ENCODE data around the gene NUSAP1.
"Not testable (repeated sequence)": the region's sequence is repeated elsewhere in the genome, so short reads cannot be mapped to it uniquely, and the experiment has no call there.

Gene NUSAP1

DNA sequence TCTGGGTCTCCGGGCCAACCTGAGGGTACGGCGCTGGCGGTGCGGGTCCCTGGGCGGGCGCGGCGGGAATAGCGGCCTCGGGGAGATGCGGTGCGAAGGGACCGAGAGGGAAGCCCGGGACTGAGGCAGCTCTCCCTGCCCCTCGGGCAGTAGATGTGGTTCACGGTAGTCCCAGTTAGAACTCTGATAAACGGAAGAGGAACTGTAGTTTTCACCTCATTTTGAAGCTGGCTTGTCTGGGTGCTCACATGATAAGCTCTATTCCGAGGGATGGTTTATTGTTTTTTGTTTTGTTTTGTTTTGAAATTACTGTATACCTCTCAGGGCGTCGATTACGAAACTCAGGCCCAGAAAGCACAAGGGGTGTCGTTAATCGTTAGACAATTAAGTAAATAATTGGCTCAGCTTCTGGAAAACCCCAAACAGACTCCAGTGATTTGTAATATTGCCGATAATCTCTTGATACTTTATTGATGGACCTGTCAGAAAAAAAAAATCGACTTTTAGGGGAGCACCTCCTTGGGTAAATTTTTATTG, 413 bp downstream of the NUSAP1 start:
- DNase-seq (ENCODE audit: low spot score): peak; percentile 52

DNA sequence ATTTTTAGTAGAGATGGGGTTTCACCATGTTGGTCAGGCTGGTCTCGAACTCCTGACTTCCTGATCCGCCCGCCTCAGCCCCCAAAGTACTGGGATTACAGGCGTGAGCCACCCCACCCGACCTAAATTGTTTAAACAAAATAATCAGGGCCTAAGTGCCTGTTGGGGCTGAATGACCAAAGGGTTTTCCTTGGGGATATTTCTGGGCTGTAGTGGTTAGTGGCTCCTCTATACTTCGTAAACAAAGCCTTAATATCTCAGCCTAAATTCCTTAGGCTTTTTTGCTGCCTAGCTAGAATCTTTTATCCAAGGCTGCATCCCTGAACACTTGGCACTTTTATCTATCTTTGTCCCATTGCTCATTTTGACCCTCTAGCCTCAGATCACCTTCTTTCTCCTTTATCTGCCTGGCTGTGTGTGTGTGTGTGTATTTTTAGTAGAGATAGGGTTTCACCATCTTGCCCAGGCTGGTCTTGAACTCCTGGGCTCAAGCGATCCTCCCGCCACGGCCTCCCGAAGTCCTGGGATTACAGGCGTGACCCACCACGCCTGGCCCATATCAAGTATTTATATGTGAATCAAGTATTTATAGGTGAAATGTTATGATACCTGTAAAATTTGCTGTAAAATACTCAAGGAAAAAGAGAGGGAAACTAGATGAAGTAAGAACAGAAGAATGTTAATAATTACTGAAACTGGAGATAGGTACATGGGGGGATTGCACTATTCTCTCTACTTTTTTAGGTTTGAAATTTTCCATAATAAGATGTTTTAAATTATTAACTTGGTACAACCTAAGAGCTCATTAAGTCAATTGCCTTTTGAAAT, 1.8 kb downstream of the NUSAP1 start:
- DNase-seq (ENCODE audit: low spot score): no peak

DNA sequence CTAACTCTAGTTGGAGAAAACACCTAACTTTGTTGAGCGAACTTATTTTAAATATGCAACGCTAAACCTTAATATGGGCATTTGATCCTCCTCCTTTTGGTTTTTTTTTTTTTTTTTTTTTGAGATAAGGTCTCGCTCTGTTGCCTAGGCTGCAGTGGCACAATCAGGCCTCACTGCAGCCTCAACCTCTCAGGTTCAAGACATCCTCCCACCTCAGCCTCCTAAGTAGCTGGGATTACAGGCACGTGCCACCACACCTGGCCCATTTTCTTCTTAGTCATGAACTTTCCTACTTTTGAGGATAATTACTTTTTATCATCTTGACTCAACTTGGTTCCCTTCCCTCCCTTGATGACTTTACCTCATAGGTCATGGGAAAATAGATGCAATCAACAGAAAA, 3.9 kb downstream of the NUSAP1 start:
- DNase-seq (ENCODE audit: low spot score): no peak

DNA sequence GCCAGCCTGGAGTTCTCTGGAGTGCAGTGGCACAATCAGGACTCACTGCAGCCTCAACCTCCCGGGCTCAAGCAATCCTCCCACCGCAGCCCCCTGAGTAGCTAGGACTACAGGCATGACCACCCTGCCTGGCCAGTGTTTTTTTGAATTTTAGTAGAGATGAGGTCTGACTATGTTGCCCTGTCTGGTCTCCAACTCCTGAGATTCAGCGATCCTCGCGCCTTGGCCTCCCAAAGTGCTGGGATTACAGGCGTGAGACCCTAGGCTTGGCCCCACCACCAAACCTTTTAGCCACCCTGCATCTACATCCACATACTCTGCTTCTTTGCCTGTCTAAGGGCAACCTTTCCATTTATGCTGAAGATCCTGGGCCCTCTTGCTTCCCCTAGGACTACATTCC, 4.4 kb downstream of the NUSAP1 start:
- no peak for DNase-seq (ENCODE audit: low spot score)

DNA sequence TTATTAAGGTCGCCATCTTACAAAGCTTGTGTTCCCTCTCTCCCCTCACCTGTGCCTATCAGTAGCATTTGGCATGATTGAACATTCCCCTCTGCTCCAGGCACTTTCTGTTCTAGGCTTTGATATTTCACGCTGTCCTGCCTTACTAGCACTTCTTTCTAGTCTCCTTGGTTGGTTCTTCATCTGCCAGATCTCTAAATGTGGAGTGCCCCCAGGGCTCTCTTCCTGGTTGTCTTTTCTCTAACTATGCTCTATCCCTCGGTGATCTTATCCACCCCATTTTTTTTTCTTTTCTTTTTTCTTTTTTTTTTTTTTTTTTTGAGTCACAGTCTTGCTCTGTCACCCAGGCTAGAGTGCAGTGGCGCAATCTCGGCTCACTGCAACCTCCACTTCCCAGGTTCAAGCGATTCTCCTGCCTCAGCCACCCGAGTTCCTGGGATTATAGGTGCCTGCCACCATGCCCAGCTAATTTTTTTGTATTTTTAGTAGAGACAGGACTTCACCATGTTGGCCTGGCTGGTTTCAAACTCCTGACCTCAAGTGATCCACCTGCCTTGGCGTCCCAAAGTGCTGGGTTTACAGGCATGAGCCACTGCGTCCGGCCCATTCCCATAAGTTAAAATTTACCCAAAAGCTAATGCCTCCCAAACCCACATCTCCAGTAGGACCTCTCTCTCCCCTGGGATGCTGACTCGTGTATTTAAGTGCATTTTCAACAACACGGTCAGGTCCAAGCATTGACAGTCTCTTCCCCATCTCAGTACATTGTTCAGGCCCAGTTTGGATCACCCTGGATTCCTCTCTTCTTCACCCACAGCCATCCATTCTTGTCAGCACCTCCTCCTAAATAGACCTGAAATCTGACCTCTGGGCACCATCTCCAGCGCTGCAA, 5.2 kb downstream of the NUSAP1 start:
- no peak for DNase-seq (ENCODE audit: low spot score)

DNA sequence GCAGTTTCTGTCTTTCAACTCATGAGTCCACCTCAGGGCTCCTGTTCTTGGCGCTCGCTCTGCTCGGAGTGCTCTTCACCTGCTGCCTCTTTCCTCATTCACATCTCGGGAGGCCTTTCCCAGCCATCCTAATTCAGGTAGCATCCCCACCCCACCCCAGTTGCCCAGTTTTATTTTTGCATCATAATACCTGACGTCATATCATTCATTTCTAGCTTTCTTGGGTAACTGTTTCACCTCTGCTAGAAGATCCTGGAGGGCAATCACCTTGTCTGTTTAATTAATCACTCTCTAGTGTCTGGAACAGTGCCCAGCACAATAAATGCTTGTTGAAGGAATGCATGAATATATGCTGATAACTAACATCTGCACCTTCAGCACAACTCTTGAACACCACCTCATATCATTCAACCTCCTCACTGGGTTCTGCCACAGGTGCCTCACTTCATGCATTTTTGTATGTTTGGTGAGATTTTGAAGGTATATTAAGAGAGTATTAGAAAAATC, 7.6 kb downstream of the NUSAP1 start:
- DNase-seq (ENCODE audit: low spot score): no peak

DNA sequence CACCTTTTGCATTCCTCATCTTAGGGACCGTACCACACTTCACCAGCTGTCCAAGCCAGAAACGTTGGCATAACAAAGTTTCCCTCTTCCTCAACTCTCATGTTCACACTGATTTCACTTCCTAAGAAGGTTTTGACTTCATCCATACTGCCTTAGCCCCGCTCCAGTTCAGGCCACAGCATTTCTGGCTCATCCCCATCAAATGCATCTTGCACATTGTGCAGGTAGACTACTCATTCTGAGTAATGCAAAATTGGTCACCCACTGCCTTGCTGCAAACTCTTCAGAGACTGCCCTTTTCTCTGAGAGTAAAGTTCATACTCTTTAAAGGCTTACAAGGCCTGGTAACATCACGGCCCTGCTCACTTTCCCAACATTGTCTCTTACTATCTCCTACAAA, 8.8 kb downstream of the NUSAP1 start:
- no peak for DNase-seq (ENCODE audit: low spot score)

DNA sequence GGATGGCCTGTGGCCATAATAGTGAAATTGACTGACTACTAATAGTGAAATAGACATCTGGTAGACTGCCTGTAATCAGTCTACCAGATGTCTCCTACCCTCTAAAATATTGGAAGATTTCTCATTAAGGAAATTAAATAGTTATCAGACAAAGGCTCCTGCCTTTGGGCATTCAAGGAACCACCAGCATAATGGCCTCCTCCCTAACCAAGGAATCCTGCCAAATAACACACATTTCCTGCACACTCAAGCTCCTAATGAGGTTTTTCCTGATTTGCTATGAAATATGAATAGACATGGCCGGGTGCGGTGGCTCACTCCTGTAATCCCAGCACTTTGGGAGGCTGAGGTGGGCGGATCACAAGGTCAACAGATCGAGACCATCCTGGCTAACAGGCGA, 14.6 kb downstream of the NUSAP1 start:
- no peak for DNase-seq (ENCODE audit: low spot score)

DNA sequence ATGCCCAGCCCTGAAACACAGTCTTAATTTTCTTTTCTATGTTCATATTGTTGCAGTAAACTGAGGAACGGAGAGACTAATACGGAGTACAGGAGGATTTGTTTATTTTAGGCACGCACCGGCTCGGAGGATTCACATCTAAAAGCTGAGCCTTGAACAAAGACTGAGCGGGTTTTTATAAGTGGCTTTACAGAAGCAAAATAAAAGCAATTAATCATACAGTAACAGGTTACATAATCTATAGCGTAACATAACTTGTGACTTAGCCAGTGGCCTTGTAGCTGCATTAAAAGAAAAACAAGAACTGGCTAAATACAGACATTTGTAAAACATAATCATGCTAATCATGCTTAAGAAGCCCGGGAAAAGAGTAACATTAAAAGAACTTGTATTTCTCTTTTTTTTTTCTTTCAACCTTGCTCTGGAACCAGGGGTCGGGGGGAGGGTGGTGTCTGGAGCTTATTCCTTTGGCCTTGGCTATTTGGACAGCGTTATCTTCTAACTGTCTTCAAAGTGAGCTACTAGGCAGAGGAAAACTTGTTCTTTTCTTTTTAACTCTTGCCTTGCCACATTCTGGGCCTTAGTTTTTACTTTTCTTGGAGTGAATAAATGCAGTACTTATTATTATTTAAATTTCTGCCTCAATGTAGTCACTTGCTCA, 17.5 kb downstream of the NUSAP1 start:
- DNase-seq (ENCODE audit: low spot score): no peak

DNA sequence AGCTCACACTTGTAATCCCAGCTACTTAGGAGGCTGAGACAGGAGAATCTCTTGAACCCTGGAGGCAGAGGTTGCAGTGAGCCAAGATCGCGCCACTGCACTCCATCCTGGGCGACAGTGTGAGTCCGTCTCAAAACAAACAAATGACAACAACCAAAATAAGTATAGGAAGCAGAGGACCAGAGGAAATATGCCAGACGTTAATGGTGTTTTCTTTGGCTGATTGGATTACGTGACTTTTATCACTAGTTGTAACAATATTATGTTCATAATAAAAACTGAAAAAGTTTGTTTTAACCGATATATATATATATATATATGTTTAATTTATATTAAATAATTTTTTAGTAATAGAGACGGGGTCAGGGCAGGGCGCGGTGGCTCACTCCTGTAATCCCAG, 21.7 kb downstream of the NUSAP1 start:
- no peak for DNase-seq (ENCODE audit: low spot score)

DNA sequence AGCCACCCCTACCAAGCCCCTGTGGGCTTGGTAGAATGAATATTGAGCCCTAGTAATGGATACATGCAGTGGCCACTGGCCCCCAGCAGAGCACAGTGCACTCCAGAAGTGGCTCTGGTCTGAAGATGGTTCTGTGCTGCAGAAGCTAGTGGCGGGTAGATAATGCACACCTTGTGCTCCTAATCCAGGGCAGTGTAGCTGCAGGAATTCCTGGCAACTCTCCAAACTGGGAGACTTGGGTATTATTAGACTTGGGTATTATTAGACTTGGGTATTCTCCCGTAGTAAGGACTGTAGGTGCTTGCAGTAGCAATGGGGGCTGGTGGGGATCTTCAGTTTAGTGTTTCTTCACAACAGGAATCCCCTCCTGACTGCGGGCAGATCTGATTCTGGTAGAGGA, 34.7 kb downstream of the NUSAP1 start:
- no peak for DNase-seq (ENCODE audit: low spot score)

DNA sequence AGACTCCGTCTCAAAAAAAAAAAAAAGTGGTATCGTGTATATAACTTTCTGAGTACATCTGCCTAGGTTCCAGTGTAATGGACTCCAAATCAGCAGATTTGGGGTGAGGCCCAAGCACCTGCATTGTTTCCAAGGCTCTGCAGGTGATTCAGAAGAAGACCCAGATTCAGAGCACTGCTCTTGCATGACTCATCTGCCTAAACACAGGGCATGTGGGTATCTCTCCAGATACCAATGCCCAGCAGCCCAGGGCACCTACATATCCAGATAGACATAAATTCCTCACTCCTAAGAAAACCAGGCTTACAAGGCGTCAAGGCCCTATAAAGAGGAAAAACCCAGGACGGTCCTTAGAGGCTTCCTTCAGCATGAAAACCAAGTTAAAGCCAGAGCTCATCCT, 45.3 kb downstream of the NUSAP1 start:
- peak; percentile 7 for DNase-seq (ENCODE audit: low spot score)

DNA sequence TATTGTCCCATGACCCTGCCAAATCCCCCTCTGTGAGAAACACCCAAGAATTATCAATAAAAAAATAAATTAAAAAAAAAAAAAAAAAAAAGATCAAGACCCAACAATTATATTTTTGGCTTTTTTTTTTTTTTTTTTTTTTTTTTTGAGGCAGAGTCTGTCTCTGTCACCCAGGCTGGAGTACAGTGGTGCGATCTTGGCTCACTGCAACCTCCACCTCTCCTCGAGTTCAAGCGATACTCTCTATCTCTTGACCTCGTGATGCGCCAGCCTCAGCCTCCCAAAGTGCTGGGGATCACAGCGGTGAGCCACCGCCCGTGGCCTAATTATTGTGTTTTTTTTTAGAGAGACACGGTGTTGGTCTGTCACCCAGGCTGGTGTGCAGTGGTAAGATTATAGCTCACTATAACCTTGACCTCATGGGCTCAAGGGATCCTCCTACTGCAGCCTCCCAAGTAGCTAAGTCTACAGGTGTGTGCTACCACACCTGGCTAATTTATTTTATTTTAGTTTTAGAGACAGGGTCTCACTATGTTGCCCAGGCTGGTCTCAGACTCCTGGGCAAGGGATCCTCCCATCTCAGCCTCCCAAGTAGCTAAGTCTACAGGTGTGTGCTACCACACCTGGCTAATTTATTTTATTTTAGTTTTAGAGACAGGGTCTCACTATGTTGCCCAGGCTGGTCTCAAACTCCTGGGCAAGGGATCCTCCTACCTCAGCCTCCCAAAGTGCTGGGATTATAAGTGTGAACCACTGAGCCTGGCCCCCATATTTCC, 51.5 kb downstream of the NUSAP1 start:
- DNase-seq (ENCODE audit: low spot score): not testable (repeated sequence)

DNA sequence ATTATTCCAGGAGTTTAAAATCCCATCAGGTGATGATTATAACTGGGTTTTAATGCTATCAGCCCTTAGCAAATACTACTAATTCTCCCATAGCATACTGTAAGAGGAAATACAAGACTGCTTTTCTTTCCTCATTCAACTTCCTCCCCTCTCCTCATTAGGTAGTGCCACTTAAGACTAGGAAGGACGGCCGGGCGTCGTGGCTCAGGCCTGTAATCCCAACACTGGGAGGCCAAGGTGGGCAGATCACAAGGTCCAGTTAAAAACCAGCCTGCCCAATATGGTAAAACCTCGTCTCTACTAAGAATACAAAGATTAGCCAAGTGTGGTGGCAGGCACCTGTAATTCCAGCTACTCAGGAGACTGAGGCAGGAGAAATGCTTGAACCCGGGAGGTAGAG, 55.0 kb downstream of the NUSAP1 start:
- DNase-seq (ENCODE audit: low spot score): no peak

DNA sequence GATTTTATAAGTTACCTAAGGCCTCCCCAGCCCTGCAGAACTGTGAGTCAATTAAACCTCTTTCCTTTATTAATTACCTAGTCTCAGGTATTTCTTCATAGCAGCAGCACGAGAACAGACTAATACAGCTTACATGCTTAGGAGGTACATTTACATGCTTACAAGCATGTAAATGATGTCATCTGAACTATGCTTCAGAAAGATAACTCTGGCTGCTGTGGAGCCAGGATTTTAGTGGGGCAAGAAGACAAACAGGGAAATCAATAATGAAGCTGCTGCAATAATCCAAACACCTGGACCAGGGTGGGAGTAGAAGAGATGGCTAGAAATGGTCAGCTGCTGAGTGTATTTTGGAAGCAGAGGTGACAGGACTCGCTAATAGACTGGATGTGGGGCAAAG, 60.0 kb downstream of the NUSAP1 start:
- no peak for DNase-seq (ENCODE audit: low spot score)

DNA sequence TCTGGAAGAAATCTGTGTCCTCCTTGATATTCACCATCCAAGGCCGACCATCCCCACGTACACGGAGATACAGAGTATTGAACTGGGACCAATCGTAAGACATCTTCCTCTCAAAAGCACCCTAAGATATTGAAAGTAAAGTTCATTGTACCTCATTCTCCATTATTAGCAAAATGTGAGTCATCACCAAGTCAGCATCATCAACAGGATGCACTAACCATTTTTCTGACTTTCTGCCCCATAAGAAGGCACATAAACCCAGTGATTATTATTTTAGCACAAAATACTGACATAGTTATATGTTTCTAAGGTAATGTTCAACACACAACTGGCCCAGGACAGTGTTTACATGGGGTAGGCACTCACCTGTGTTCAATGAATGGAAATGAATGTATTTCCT, 62.2 kb downstream of the NUSAP1 start:
- DNase-seq (ENCODE audit: low spot score): no peak

DNA sequence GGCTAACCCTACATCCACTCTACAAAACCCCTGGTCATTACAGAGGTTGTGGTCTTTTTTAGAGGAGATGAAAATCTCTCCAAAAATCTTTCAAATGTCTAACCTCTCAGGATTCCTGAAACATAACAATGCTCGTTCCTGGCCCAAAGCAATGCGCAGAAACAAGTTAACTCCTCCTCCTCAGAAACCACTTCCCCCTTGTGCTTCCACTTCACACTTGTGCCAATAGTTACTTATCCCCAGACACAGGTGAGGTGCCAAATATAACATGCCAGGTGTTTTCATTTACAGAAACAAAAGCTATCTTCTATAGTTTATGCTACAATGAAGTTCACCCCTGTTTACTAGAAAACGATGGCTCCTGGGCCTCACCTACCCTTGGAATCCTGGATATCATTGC, 63.4 kb downstream of the NUSAP1 start:
- no peak for DNase-seq (ENCODE audit: low spot score)

DNA sequence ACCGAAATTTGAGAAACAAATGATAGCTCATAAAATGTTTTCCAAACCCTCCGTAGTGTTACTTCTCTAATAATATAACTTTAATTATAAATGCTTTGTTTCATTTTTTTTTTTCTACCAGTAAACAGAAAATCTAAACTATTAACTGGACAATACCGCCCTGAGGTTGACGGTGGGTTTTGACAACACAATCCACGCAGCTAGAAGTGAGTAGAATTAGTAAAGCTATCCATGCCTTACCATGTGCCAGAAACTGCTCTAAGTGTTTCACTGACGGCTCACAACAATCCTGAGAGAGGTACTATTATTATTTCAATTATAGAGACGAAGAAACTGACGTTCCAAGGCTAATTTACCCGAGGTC, 69.2 kb downstream of the NUSAP1 start:
- no peak for DNase-seq (ENCODE audit: low spot score)

DNA sequence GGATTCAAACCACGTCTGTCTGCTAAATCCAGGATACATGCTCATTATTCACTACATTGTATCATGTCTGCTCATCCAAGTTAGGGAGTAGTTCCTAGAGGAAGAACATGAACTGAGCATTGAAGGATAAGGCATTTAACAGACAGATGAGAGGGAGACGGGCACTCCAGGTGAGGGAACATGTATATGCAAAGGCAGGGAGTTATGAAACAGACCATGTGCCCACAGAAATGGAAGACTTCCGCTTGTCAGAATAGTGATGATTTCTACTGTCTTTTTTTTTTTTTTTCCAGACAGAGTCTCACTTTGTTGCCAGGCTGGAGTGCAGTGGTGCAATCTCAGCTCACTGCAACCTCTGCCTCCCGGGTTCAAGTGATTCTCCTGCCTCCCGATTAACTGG, 74.7 kb downstream of the NUSAP1 start:
- no peak for DNase-seq (ENCODE audit: low spot score)

DNA sequence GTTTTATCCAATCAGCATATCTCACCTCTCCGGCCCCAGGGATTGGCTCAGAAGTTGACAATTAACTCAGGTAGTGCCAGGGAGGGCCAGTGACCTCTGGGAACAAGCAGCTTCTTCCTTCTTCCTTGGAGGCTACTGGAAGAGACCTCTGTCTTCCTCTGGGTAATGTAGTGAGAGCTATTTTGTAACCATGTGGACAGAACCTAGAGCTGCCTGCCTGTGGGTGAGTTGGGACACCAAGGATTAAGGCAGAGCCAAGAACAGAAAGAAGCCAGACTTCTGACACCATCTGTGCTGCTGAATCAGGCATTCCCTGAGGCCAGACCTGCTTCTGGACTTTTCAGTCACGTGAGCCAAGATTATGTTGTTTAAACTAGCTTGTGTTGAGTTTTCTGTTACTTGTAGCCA, 75.6 kb downstream of the NUSAP1 start:
- no peak for DNase-seq (ENCODE audit: low spot score)

DNA sequence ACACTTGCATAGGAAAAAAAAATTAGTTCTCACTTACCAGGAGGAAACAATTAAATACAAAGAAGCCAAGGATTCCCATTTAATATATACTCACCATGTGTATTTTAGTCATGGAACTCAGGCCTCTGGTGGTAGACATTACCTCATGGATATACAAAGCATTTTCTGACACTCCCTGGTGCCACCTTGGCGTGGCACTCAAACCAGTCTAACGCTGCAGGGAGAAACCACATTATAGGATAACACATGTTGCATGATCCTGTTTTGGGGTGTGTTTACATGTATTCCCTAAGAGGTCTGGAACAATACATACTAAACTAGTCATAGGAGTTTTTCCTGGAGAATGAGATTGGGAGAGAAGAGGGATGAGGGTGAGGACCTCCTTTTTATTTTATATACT, 78.3 kb downstream of the NUSAP1 start:
- no peak for DNase-seq (ENCODE audit: low spot score)

DNA sequence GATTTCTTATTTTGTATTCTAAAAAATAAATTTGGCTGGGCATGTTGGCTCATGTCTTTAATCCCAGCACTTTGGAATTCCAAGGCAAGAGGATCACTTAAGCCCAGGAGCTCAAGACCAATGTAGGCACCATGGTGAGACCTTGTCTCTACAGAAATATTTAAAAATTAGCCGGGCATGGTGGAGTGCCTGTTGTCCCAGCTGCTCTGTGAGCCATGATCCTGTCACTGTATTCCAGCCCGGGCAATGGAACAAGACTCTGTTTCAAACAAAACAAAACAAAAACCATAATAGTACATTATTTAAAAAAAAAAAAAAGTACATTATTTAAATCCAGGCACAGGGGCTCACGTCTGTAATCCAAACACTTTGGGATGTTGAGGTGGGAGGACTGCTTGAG, 78.8 kb downstream of the NUSAP1 start:
- no peak for DNase-seq (ENCODE audit: low spot score)
